ENCODE measurements around the gene PTGES.

PTGES gene

DNA sequence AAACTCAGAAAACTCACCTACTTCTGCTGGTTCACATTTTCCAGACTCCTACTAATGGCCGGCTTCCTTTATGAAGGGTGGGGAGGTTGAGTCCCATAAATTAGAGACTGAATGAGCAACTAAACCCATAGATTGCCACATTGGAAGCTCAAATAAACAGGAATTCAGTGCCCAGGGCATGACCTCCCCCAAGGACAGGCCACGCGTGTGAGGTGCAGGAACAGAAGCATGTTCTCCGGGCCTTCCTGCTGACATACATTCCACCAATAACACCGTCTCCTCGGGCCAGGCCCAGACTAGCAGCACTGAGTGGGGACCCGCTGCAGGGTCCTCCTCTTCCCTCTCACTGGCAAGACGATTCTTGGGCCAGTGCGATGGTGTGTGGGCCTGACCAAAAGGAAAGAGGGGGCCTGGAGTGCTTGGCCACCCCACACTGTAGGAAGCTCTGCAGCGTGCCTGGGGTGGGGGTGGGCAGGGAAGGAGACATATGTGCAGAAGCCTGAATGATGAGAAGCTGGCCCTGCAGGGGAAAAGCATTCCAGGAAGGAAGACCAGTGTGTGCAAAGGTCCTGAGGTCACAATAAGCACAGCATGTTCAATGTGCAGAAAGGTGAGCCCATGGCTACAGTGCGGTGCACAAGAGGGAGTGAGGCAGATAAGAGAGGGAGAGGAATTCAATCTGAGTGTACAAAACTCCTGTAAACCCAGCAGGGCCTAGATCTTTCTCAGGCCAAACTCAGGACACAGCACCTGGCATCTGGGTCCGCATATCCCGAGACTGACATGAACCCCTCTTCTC lies 12.0 kb downstream of the PTGES start:
- no peak for DNase-seq

DNA sequence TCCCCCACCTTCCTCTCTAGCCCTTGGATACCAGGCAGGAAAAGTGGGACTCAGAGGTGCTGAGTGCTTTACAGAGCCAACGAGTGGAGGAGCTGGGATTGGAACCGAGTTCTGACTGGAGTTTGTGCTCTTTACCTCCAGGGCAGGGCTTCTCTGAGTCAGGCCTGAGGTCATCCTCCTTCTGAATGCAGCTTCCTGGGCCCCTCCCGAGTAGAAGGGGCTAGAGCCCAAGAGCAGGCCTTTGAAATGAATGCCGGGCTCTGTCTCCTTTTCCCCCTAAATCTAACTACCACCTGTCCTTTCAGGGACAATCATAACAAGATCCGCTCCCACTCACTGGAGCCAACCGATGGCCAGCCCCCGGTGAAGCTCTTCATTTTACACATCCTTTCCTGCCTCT lies 12.7 kb downstream of the PTGES start:
- DNase-seq = no peak

DNA sequence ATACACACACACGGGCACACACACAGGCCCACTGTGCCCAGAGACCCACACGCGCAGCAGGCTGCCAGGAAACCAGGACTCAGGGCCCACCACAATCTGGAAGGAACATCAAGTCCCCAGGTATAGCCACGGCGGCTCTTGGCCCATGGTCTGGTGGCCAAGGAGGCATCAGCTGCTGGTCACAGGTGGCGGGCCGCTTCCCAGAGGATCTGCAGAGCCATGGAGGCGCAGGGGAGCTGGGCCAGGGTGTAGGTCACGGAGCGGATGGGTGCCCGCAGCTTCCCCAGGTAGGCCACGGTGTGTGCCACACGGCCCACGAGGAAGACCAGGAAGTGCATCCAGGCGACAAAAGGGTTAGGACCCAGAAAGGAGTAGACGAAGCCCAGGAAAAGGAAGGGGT lies 13.4 kb downstream of the PTGES start:
- no peak for DNase-seq

DNA sequence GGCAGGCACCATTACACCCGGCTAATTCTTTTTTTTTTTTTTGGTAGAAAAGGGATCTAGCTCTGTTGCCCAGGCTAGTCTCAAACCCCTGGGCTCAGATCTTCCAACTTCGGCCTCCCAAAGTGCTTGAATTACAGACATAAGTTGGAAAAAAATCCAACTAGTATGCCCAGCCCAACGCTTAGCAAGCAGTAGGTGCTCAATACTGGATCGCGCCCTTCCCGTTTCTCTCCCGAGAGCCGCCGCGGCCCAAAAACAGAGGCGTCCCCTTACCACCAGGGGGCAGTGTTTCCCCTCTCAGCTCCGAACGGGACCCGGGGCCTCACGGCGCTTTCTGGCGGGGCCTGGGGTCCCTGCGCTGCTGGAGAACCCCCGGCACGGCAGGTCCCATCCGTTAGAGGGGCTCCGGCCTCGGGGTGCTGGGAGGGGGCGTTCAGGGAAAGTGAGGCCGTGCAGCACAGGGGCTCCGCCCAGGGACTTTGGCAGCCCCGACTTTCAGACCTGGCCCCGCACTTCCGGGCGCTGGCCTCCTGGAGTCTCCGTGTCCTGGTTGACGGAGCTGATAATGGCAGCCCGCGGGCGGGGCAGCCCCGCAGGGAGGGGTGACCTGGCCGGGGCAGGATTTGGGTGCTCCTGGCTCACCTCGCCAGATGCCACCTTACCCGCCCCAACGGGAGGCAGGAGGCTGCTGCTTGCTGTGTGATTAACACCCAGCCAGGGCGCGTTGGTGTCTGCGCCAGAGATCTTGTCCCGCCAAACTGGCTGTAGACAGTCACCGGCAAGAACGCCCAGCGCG lies 15.2 kb downstream of the PTGES start:
- peak; percentile 64 for DNase-seq

DNA sequence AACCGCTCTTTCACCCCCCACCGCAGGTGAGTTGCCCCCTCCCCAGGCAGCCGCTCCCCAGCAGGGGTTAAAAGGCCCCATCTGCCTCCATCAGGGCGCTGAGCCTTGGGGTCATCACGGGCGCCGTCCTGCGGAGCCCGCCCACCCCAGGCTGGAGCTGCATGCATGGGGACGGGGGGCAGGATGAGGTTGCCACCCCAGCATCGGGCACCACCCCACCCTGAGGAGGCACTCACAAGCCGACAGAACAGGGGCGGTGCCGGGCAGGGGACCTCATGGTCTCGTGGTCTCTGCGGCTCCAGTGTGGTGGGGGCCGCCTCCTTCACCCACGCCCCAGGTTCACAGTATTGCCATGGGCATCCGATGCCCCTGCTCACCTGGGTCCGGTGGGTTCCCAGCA lies 16.5 kb downstream of the PTGES start:
- no peak for DNase-seq

DNA sequence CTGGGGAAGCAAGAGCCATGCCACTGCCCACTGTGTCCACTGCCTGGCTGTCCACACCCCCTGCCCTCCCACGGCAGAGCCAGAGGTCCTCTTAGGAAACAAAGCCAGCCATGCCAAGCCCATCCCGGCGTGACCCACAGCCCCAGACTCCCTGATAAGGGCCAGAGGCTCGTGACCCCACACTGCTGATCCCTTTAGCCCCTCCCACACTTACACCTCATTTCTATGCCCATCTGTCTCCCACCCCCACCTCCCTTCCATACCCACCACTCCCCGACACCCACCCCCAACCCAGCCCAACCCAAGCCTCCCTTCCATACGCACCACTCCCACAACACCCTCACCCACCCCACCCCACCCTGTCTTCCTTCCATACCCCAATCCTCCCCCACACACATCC lies 17.3 kb downstream of the PTGES start:
- DNase-seq = no peak

DNA sequence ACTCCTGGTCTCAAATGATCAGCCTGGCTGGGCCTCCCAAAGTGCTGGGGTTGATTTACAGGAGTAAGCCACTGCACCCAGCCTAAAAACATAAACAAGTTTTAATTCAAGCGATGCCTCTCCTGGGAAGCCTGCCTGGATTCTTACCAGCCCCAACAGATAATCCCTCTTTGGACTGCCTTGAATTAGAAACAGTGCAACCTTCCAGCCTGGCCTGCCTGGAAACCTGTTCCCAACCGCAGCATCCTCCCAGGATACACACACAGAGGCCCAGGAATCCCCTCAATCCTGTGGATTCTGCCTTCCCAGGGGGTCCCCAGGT lies 19.2 kb downstream of the PTGES start:
- no peak for DNase-seq

DNA sequence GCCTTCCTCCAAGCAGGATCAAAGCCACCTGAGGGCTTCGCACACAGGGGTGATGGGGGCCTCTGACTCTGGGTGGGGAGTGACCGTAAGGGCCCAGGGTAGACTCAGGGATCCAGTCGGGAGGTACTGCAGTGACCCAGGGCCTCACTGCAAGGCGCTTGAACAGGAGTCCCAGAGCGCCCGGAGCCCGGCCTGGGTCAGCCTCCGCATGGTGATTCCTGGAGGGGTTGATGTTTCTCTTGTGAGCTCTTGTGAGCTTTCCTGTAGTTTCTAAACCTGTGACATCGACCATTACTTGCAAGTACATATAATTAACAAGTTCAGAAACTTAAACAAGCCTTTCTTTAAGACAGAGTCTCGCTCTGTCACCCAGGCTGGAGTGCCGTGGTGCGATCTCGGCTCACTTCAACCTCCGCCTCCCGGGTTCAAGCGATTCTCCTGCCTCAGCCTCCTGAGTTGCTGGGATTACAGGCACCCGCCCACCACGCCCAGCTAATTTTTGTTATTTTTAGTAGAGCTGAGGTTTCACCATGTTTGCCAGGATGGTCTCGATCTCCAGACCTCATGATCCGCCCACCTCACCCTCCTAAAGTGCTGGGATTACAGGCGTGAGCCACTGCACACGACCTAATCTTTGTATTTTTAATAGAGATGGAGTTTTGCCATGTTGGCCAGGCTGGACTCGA lies 19.8 kb downstream of the PTGES start:
- no peak for DNase-seq

DNA sequence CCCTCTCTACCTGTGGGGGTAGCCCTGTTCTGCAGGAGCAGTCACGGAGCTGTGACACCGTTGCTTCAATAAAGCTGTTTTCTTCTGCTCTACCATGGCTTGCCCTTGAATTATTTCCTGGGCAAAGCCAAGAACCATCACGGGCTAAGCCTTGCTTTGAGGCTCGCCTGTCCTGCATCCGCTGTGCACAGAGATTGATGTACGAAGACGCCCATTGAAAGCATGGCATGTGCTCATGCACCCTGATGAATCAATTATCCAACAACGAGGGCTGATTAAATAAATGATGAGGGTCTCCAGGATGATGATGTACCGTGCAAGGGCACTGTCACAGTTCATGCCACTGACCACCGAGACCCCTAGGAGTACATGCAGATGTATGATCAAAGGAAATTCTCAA lies 20.7 kb downstream of the PTGES start:
- no peak for DNase-seq

DNA sequence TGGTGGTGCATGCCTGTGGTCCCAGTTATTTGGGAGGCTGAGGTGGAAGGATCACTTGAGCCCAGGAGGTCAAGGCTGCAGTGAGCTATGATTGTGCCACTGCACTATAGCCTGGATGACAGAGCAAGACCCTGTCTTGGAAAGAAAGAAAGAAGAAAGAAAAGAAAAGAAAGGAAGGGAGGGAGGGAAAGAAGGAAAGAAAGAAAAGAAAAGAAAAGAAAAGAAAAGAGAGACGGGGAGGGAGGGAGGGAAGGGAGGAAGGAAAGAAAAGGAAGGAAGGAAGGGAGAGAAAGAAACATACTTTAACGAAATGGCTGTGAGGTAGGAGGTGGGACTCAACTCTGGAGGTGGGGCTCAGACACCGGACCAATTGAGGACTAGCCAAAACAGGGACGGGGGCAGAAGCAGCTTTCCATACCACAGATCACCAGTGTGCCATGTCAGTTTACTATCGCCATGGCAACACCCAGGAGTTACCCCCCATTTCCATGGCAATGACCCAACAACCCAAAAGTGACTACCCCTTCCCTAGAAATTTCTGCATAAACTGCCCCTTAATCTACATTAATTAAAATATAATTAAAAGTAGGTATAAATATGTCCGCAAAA lies 21.3 kb downstream of the PTGES start:
- DNase-seq = no peak

DNA sequence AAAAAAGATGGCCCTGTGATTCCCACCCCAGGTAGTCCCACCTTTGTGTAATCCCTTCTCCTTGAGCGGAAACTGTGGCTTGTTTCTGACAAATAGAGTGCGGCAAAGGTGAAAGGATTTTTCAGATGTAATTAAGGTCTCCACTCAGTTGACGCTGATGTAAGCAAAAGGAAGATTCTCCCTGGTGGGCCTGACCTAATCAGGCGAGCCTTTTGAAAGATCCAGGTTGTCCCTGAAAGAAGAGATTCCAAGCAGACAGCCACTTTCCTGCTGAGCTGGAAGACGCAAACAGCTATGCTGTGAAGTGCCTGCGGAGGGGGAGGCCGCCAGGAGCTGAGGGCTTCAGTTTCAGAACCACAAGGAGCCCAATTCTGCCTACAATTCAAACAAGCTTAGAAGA lies 24.1 kb downstream of the PTGES start:
- no peak for DNase-seq

DNA sequence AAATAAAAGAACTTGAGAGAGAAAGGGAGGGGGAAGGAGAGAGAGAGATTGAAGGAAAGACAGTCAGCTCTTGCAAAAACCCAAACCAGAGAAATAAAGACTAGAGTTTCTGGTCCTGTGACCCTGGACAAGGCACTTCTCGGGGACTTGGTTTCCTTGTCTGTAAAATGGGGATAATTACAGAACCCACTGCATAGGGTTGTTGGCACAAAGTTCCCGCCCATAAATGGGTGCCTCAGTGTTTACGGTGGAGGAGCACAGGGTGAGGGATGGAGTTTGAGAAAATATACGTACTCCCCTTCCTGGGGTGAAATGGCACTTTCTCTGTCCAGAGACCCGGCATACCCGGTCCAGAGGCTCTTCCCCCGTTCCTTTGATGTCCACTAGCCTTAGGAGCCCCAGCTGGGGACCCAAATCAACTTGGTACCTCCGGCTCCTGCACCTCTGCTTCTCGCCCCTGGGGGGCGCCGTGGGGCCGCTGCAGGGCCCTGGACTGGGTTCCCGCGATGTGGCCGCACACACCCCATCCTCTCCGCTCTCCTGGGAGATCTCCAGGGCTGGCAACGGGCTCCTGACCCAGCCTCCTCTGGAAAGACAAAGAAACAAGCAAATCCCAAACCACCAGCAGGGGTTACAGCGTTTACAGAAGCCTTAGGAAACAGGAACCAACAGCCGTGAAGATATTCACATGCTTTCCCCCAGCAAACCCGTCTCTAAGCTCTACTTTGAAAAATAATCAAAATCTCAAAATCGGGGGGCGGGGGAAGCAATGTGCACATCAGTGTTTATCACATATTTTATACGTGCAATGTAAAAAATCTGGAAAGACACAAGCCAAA lies 26.3 kb downstream of the PTGES start:
- DNase-seq = peak; percentile 50

DNA sequence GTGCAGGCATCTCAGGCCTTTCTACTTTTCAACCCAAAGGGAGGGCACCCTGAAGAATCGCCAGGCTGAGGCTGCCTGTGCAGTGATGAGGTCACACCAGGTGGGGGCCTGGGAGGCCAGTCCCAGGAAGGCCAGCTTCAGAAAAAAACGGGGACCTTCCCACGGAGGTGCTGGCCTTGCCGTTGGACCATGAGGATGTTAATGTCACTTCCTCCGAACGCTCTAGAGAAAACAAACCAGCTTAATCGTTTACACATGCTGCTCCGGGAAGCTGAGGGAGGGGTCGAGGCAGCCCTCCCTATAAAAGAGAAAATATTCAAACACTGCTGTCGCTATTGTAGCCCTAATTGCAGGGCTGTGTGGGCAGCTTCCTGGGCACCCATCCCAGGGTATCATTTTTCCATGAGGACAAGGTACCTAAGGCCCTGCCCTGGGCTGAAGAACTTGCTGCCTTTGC lies 27.0 kb downstream of the PTGES start:
- DNase-seq = no peak

DNA sequence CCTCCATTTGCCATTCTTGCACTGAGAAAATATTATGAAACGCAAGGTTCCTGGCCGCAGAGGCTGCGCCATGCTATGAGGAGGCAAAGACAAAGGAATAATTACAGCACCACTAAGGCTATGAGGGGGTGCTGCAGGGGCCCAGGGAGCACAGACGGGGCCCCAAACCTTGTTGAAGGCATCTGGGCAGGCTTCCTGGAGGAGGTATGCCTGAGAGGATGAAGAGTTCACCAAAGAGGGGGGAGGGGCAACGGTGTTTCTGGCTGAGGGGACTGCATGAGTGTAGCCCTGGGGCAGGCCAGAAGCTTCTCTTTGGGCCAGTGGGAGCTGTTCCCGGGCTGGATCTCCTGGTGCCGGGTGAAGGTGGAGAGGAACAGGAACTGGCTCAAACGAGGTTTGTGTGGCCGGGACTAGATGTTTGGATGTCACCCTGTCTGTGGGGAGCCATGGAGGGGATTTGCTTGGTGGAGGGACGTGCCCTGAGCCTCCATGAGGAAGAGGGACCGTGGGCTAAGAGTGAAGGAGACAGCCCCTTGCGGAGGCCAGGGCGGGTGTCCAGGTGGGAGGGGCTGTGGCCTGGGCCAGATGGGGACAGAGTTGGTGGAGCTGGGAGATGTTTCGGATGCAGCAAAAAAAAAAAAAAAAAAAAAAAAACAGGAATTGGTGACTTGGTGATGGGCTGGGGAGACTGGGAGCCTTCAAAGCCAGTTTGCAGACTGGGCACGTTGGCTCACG lies 28.2 kb downstream of the PTGES start:
- no peak for DNase-seq

DNA sequence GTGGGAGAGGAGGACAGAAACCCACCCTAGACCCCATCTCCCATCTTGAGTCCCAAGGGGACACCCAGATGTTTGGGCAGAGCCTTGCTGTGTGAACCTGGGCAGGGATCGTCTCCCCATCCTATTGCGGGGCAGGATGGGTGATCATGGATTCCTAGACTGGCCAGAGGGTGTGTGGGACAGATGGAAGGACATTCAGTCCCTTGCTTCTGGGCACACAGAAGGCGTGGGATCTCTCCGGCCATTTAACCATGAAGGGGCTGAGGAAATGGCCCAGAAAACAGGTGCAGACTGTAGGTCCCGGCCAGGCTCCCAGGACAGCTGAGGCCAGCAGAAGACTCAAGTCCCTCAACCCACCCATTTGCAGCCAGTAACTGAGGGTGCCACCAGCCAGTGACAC lies 29.9 kb downstream of the PTGES start:
- no peak for DNase-seq

DNA sequence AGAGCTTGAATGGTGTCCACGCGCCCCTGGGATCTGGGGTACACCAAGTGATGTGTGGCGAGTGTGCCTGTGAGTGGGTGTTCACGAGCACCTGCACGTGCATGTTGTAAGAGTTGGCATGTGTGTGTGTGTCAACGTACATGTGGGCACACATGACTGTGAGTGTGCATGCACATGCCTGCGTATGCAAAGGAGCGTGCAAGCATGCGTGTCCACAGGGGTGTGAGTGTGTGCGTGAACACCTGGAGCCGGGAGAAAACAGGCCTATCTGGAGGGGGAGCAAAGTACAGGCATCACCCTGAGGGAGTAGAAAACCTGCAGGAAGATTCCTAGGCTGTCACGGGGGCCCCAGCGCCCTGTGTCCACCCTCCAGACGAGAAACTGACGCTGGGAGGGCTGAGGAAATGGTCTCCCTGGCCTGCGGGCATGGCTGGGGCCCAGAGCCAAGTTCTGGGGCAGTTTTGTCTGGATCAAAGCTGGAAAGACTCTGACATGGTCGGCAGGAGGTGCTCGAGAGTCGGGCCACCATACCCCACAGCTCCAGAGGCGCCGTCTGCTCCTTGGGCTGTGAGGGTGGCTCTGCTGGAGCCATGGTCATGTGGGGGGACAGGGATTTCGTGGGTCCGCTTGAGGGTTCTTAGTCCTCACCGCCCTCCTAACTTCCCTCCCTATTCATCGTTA lies 31.8 kb downstream of the PTGES start:
- DNase-seq = no peak

DNA sequence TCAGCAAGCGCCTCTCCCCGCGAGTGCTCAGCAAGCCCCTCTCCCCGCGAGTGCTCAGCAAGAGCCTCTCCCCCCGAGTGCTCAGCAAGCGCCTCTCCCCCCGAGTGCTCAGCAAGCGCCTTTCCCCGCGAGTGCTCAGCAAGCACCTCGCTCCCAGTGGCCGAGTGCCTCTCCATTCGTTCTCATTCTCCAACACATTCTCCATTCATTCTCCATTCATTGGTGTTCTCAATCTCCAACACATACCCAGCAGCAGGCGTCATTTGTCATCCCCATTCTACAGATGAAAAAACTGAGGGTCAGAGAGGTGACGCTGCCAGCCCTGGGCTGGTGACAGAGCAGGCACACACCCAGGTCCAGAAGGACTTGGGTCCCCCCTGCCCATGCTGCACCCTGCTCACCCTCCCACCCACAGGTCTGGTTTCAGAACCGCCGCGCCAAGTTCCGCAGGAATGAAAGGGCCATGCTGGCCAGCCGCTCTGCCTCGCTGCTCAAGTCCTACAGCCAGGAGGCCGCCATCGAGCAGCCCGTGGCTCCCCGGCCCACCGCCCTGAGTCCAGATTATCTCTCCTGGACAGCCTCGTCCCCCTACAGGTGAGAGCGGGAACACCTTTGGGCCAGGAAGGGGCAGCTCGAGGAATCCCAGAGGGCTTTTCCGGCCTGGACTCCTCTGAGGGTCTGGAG lies 32.5 kb downstream of the PTGES start:
- DNase-seq = no peak

DNA sequence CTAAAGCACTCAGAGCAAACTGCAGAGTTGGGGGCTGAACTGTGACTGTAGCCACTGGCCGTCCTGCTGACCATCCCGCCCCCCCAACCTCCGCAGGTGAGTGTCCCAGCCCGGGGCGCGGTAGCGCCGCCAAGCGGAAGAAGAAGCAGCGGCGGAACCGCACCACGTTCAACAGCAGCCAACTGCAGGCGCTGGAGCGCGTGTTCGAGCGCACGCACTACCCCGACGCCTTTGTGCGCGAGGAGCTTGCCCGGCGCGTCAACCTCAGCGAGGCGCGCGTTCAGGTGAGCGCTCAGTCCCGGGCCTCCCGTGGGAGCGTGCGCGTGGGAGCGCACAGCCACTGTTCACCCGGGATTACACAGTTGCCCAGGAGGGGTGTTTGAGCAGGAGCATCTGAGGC lies 33.7 kb downstream of the PTGES start:
- DNase-seq = no peak

DNA sequence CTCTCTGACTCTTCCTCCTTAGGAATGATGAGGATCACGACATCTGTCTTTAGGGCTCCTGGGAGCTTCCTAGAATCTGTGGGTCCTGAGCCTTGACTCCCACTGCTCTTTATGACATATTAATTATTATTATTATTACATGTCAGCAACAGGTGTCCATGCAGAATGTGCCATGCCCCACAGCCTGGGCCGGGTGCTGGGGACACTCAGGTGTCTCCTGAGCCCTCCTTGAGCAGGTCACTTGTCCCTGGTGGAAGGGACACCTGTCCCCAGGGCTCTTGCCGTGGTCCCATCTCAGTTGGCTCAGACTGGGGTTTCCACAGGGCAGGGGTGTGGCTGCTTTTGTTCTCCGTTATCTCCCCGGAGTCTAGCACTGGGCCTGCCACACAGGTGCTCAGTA lies 34.2 kb downstream of the PTGES start:
- DNase-seq = no peak

DNA sequence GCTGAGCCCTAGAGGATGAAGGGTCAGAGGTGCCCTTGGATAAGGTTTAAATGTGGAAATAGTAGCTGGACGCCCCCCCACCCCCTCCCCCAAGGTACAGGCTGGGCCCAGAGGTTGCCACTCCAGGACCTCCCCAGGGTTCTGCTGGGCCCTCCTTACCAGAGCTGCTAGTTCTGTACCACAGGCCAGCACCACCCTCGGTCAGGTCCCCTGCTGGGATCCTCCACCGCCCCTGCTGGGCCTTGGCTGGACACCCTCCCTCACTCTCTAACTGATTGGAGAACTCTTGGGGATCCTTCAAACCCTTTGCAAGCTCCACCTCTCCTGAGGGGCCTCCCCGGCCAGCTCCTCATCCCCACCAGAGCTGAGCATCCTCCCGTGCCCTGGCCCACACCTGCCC lies 34.9 kb downstream of the PTGES start:
- no peak for DNase-seq

DNA sequence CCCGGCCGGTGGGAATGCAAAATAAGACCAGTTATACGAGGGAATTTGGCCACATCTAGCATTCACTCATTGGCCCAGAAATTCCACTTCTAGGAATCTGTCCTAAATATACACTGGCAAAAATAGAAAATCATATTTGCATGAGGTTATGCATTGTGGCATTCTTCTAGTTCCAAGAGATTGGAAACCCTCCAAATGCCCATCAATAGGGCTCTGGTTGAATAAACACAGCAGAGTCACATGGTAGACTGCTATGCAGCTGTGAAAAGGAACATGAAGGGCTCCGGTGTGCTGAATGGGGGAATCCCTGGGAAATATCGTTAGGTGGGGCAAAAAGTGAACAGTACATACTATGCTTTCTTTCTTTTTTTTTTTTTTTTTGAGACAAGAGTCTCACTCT lies 36.8 kb downstream of the PTGES start:
- DNase-seq = no peak

All from NCI-H510A (cell line).